ENCODE data around the gene RGS17. TPM values are rescaled to one million over a fixed set of nuclear protein-coding genes. Genes with fewer than 3 reads are reported as not detected.
"Not testable (repeated sequence)": the region's sequence is repeated elsewhere in the genome, so short reads cannot be mapped to it uniquely, and the experiment has no call there.

Gene RGS17
- not detected for total RNA-seq

GRCh38 chr6:153131037-153131981 is at the start of gene RGS17:
Gene RGS17, minus strand, starts transcription at chr6:153131282. Its CDS starts 87,264 bp downstream, at chr6:153044018.
- ChIA-PET POLR2A (no interaction called here), CTCF (no interaction called here)

GRCh38 chr6:153172815-153173214 is 41.7 kb upstream of the RGS17 start:
- ChIA-PET CTCF (no interaction called here), POLR2A (no interaction called here)

DNA sequence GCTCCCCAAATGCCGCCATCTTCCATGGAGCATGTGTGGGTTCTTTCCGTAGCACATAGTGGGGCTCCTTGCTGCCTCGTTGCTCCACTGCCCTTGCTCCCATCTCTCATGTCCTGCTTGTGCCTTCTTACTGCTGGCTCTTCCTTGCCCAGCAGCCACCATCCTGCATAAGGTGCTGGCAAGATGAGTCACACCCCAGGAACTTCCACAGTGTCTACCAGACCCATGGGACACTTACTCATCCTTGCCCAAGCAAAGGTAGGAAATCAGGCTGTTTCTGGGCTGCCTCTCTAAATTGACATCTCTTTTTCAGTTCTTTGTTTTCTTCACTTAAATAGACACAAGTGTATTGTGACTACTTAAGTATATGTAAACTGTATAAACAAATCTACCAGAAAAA is 39.4 kb upstream of the RGS17 start:
- CTCF ChIA-PET = no interaction called here

DNA sequence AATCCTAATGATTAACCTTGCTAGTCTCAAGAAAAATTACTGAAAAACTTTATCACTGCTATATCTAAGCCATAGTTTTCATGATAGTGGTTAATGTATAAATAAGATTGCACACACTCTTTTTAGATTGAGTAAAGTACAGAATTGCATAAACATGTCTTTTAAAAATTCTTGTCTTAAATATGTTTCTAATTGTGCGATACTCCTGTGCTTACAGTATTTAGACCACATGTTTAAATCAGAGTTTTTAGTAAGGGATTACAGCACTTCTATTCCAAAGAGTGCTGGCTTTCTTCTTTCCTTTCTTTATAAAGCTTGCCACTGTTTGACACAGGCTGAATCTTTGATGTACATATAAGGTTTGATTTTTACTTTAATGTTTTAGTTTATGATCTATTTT is 36.8 kb upstream of the RGS17 start:
- ChIA-PET CTCF (no interaction called here), POLR2A (no interaction called here)

More for the DNA sequence above, 39.4 kb upstream of the RGS17 start:
- POLR2A ChIA-PET = no interaction called here

DNA sequence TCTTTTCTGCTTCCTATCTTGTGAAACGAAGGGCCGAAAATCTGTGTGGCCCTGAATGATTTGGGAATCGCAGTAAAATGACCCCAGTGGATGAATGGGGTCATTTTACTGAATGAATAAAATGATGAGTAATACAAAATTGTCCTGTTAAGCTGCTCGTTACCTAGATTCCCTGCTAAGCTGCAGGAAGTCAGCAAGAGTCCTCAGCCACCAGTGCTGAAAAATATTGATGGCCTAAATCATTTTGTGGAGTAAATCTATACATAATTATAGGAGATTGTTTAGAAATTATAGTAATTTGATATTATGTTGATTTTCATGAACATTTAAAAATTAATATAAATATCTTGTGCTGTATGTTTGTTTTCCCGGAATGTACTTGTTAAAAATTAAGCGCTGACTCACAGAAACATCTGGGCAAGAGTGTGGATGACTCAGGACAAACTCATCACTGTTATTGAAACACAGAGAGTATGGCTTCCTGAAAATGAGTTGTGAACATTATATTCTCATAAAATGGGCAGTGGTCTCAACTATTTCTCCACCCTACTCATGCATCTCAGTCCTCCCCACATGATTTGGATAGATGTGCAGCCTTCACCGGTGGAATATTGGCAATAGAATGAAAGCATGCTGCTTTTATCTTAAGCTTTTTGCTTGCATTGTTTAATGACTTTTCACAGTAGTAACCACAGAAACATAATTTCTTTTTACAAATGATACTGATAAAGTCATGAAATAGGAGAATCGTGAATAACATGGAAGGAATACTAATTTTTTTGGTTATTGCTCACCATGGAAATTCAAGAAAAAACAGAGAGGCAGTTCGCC is 36.2 kb upstream of the RGS17 start:
- POLR2A ChIA-PET = no interaction called here
- CTCF ChIA-PET = no interaction called here

DNA sequence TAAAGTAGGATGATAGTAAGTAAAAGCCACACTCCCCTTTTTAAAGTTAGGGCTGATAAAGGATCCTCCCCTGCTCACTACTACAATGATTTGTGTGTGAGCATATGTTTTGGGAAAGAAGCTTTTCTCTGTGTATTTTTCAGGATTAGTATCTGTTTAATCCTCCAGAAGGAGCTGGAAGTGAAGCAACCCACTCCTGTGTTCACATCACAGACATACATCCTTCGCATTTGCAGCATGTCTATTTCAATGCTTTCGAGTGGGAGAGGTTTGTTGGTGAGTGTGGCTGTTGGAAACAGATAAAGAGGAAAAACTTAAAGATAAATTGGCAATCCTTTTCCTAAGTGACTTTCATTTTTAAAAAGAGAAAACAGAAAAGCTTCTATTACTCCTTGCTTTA is 31.6 kb upstream of the RGS17 start:
- ChIA-PET POLR2A (no interaction called here), CTCF (no interaction called here)

DNA sequence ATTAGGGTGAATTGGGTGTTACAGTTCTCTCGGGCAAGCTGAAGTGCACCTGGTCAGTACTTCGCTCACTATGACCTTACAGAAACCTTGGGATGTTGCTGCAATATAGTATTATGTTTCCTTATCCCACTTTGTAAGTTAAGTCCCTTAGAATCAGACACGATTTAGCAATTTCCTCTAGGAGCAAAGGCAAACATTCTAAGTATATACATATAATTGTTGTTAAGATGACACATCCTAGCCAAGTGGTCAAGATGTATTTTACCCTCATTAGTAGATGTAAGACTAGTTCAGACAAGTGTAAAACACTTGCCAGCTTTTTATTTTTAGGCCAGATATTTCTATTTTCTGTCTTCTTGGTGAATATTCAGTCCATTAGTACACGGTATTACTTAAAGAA is 31.1 kb upstream of the RGS17 start:
- CTCF ChIA-PET = no interaction called here

DNA sequence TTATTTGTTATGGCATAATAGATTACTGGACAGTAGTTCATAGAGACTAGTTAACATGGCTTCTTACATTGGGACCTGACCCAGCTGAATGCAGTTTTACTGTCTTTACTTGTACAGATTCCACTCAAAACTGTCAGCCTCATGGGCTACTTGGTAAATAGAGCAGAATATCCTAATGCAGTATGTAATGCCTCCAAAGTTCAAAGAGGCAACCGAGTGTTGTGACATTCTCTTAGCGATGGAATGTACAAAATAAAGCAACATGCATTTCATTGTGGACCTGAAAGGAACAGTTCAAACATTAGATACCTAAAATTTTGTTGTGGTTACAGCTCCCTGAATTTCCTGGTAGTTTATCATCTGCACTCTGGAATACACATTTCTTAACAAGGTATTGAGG is 29.1 kb upstream of the RGS17 start:
- ChIA-PET POLR2A (no interaction called here), CTCF (no interaction called here)

More for the DNA sequence above, 31.1 kb upstream of the RGS17 start:
- POLR2A ChIA-PET = no interaction called here

GRCh38 chr6:153150752-153151440 is 19.8 kb upstream of the RGS17 start:
- POLR2A ChIA-PET = no interaction called here

GRCh38 chr6:153150371-153150751 is 19.3 kb upstream of the RGS17 start:
- POLR2A ChIA-PET = no interaction called here
- CTCF ChIA-PET = no interaction called here

More at GRCh38 chr6:153150752-153151440, 19.8 kb upstream of the RGS17 start:
- CTCF ChIA-PET = no interaction called here

- CTCF ChIA-PET = no interaction called here
- POLR2A ChIA-PET = no interaction called here
These were observed 18.8 kb upstream of the RGS17 start for GRCh38 chr6:153149891-153150290.

GRCh38 chr6:153146413-153146812 is 15.3 kb upstream of the RGS17 start:
- CTCF ChIA-PET = no interaction called here
- POLR2A ChIA-PET = no interaction called here

DNA sequence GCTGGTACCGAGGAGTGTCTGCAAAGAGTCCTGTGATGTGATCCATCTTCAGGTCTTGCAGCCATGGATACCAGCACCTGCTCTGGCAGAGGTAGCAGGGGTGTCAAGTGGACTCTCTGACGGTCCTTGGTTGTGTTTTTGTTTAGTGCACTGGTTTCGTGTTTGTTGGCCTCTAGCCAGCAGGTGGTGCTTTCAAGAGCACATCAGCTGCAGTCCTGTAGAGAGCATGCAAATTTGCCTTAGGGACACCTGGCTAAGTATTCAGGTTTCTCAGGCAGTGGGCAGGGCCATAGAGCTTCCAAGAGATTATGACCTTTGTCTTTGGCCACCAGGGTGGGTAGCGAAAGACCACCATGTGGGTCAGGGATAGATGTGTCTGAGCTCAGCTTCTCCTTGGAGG is 14.5 kb upstream of the RGS17 start:
- CTCF ChIA-PET = no interaction called here
- POLR2A ChIA-PET = no interaction called here

- CTCF ChIA-PET = no interaction called here
- POLR2A ChIA-PET = no interaction called here
These were observed 12.1 kb upstream of the RGS17 start for GRCh38 chr6:153143200-153143599.

DNA sequence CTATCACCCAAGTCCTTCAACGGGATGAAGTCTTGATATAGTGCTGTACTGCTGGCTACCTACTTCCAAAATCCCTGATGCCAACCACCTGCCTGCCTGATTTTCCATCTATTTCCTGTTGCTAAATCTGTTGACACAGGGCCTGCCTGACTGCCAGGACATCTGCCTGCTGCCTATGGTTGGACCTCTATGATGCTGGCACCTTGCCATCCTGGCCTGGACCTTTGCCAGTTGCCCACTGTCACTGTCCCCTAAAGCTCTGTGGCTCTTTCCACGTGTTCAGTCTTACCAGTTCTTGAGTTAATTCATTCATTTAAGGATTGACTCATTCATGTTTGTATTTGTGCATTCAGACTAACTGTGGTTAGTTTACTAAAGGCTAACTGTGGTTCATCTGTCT is 9.2 kb upstream of the RGS17 start:
- ChIA-PET POLR2A (no interaction called here), CTCF (no interaction called here)

GRCh38 chr6:153138930-153139329 is 7.8 kb upstream of the RGS17 start:
- ChIA-PET POLR2A (no interaction called here), CTCF (no interaction called here)

- CTCF ChIA-PET = no interaction called here
These were observed 4.6 kb upstream of the RGS17 start for GRCh38 chr6:153135681-153136080.

DNA sequence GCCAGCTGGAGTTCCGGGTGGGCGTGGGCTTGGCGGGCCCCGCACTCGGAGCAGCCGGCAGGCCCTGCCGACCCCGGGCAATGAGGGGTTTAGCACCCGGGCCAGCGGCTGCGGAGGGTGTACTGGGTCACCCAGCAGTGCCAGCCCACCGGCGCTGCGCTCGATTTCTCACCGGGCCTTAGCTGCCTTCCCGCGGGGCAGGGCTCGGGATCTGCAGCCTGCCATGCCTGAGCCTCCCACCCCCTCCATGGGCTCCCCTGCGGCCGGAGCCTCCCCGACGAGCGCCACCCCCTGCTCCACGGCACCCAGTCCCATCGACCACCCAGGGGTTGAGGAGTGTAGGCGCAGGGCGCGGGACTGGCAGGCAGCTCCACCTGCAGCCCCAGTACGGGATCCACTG is 2.6 kb upstream of the RGS17 start:
- CTCF ChIA-PET, POLR2A ChIA-PET: not testable (repeated sequence)

More at GRCh38 chr6:153135681-153136080, 4.6 kb upstream of the RGS17 start:
- POLR2A ChIA-PET = no interaction called here

- CTCF ChIA-PET = no interaction called here
- POLR2A ChIA-PET = no interaction called here
These were observed 506 bp downstream of the RGS17 start for GRCh38 chr6:153130515-153131036.

DNA sequence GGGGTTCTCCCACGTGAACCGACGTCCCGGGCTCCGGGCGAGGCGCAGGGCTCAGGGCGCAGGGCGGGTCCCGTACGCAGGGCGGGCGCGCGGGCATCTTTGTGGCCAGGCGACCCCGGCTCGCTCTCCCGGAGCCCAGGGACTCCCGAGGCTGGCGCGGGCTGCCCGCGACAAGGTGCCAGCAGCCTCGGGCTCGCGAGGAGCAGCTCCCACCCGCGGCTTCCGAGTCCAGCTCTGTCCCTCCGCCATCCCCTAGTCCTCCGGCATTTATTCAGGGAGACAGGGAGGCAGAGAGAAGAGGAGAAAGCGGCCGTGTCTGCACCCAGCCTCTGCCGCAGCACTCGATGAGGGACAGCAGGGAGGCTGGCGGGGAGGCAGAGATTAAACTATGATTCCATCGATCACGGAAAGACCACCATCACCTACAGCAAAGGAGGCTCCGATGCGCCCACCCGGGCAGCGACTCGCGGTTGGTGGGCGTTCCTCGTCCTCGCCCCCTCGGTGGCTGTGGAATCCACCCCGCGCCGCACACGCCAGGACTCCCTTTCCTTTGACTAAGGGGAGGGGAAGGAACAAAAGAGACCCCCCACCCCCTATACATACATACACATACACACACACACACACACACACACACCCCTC is 1.1 kb downstream of the RGS17 start:
- CTCF ChIA-PET = no interaction called here
- POLR2A ChIA-PET = no interaction called here

Measured in activated CD8-positive, alpha-beta memory T cell treated with anti-CD3 and anti-CD28 coated beads for 36 hours (primary cell).